ENCODE results near the gene FOS. TPM values are rescaled to one million over a fixed set of nuclear protein-coding genes. Genes with fewer than 3 reads are reported as not detected.

Gene FOS
- total and polyA plus RNA-seq, 2 of the 8 experiments (the other 6 are each of a cell fraction or from before 2014, with no cell fraction given), result 50.2 to 51.8 TPM

GRCh38 chr14:75310295-75311111, 31.9 kb downstream of the FOS start:
- no peaks in the 10 kb centered on the region for H3K36me3 ChIP-seq (ENCODE audit: control insufficient read depth in 2 of 4, insufficient read depth in 4 of 4, low read length in 3 of 4)
- H2BK15ac ChIP-seq (ENCODE audit: low read length), result no peak overlapping the region
- WGBS, 2 experiments (ENCODE audit: extremely low coverage in 1 of 2, insufficient coverage in 1 of 2, insufficient read length in 1 of 2, insufficient replicate concordance in 2 of 2, low coverage in 1 of 2, low lambda C conversion rate in 2 of 2, missing lambda C conversion rate in 1 of 2), result 43% methylated on average over 13 of the region's 13 CpGs; no CpG with 5 or more reads in 1 of the 2 experiments
- H3K79me1 ChIP-seq (ENCODE audit: low read depth, low read length), result no peaks in the 10 kb centered on the region
- no peak overlapping the region for H3K14ac ChIP-seq (ENCODE audit: insufficient read length)
- ChIA-PET CTCF (ENCODE audit: partially characterized antibody) (interaction anchor here (1.0 to 14.1 kb wide), 13 partner anchors 10 to 251 kb away, joined by 3 to 184 read pairs (median 13); no protein-coding TSS in a partner anchor), POLR2A (ENCODE audit: partially characterized antibody) (interaction anchor here (0.7 kb wide), 1 partner anchor 12 kb away, joined by 3 read pairs; no protein-coding TSS in a partner anchor)
- no peak overlapping the region for H2BK12ac ChIP-seq (ENCODE audit: low read depth, low read length)
- H2BK120ac ChIP-seq (replicated peaks; ENCODE audit: low read depth, low read length), result no peak overlapping the region
- H4K8ac ChIP-seq (ENCODE audit: extremely low read depth, insufficient read depth, low read length), result no peak overlapping the region; the same call in 1 of the 2 replicates
- H2AFZ ChIP-seq (ENCODE audit: low read length), result no peak overlapping the region
- no peaks in the 10 kb centered on the region for H3K27me3 ChIP-seq (replicated peaks in 1 of 4; ENCODE audit: control insufficient read depth in 3 of 4, extremely low read depth in 1 of 4, insufficient read depth in 3 of 4, low read length in 3 of 4)
- H3K56ac ChIP-seq (replicated peaks; ENCODE audit: insufficient read length, low read depth, low read length), result no peak overlapping the region
- H2BK5ac ChIP-seq (ENCODE audit: low read depth, low read length), result peak overlapping the region; percentile 36; the same call in 1 of the 2 replicates
- H3K9ac ChIP-seq (replicated peaks in 1 of 4; ENCODE audit: extremely low read depth in 1 of 4, low read depth in 3 of 4, low read length in 3 of 4), result peak overlapping the region in 2 of 4 experiments; percentile 40 to 51; a peak in 3 of 7 replicates
- FAIRE-seq (peak; percentile 48), DNase-seq (ENCODE audit: low read depth in 1 of 2, low spot score in 2 of 2) (peak; percentile 67 to 81)
- H3K4me1 ChIP-seq (replicated peaks in 1 of 4; ENCODE audit: control insufficient read depth in 3 of 4, insufficient read depth in 4 of 4, low read length in 3 of 4), result peaks cover 0 to 6% (median 5%) of the 10 kb centered on the region in 4 experiments; a peak in 5 of 7 replicates
- peak overlapping the region; percentile 64 for H3K27ac ChIP-seq (ENCODE audit: low read depth, low read length)
- H3K18ac ChIP-seq (ENCODE audit: extremely low read depth, low read length), result 0 out of 2 replicates have a peak overlapping the region, but pooled peaks have one; percentile 10
- H2AK5ac ChIP-seq (ENCODE audit: low read depth, low read length), result no peak overlapping the region
- H3K23me2 ChIP-seq (ENCODE audit: low read depth, low read length), result no peaks in the 10 kb centered on the region
- no peak overlapping the region for H4K5ac ChIP-seq (ENCODE audit: insufficient read length, low read depth, low read length)
- no peak overlapping the region for H3K4ac ChIP-seq (replicated peaks; ENCODE audit: insufficient read length, low read depth, low read length)
- H4K20me1 ChIP-seq (replicated peaks in 1 of 2; ENCODE audit: control insufficient read depth in 1 of 2, insufficient read depth in 2 of 2, low read length in 2 of 2), result no peaks in the 10 kb centered on the region
- H2BK20ac ChIP-seq (ENCODE audit: low read length), result no peak overlapping the region
- H3K9me3 ChIP-seq (ENCODE audit: insufficient read depth in 2 of 2, low read depth in 1 of 2, low read length in 1 of 2), result no peaks in the 10 kb centered on the region
- no peak overlapping the region; a peak in 1 of 4 replicates for H3K4me2 ChIP-seq (ENCODE audit: insufficient read depth in 1 of 2, low read depth in 2 of 2, low read length in 2 of 2)
- no peak overlapping the region for H3K4me3 ChIP-seq (ENCODE audit: extremely low read depth in 1 of 4, insufficient read depth in 2 of 4, low read depth in 3 of 4, low read length in 4 of 4)
- H3K79me2 ChIP-seq (ENCODE audit: control insufficient read depth in 1 of 2, insufficient read depth in 2 of 2, low read length in 2 of 2), result no peaks in the 10 kb centered on the region
- no peak overlapping the region for H3K23ac ChIP-seq (ENCODE audit: insufficient read length)
- H4K91ac ChIP-seq (replicated peaks; ENCODE audit: insufficient read length, low read length), result no peak overlapping the region
- TF ChIP-seq CEBPB (IDR thresholded peaks at IDR 0.05; ENCODE audit: low read depth, low read length) (peak; percentile 17; the same call in 1 of the 2 replicates), GABPA (IDR thresholded peaks at IDR 0.05; ENCODE audit: borderline replicate concordance, insufficient read depth, low read length) (no peak), MAFK (IDR thresholded peaks at IDR 0.05; ENCODE audit: low read depth, low read length) (no peak), JUND (IDR thresholded peaks at IDR 0.05; ENCODE audit: low read length) (0 out of 2 replicates have a peak, but pooled peaks have one; percentile 31), NANOG (IDR thresholded peaks at IDR 0.05; ENCODE audit: insufficient read depth, low read depth, low read length, poor library complexity, severe bottlenecking) (no peak), SIN3A (conservative IDR thresholded peaks at IDR 0.05 in 1 of 2, IDR thresholded peaks at IDR 0.05 in 1 of 2; ENCODE audit: low read depth in 1 of 2, low read length in 2 of 2) (peak; percentile 81 to 92; a peak in 3 of 4 replicates), KDM1A (IDR thresholded peaks at IDR 0.05; ENCODE audit: borderline replicate concordance, low read length) (peak; percentile 64; the same call in 1 of the 2 replicates), RAD21 (IDR thresholded peaks at IDR 0.05 in 1 of 2, conservative IDR thresholded peaks at IDR 0.05 in 1 of 2; ENCODE audit: low read depth in 2 of 2, low read length in 2 of 2) (0 out of 4 replicates have a peak, but pooled peaks have one; percentile 3 to 6), SP1 (IDR thresholded peaks at IDR 0.05; ENCODE audit: low read depth, low read length) (peak; percentile 63; the same call in 1 of the 2 replicates), RFX5 (IDR thresholded peaks at IDR 0.05; ENCODE audit: borderline replicate concordance, low read depth, low read length) (peak; percentile 63; the same call in 1 of the 2 replicates)
